H1 (cell line): ENCODE data around the gene SLC39A7. TPM values are rescaled to one million over a fixed set of nuclear protein-coding genes. Genes with fewer than 3 reads are reported as not detected.

ENCODE experiments used
- CTCF ChIA-PET: fragments of 300-600 bp; sonication (Branson Sonifier 250); formaldehyde crosslinking; loops from one replicate; lab custom pipeline; 2021; ENCODE audit not compliant: partially characterized antibody; lab: Charles Lee
- POLR2A ChIA-PET: fragments of 300-600 bp; sonication (Branson Sonifier 250); formaldehyde crosslinking; loops from one replicate; lab custom pipeline; 2021; ENCODE audit warnings: inconsistent platforms; ENCODE audit not compliant: partially characterized antibody; lab: Charles Lee
- DNase-seq, 2 experiments: peaks; one replicate each; pipeline versions ENCODE4 v3.0.0 to v3.0.0-alpha.2; 2010 to 2022; ENCODE audit warnings: low spot score in 2 of 2, low read depth in 1 of 2, mixed read lengths in 1 of 2
- FAIRE-seq: peaks from 2 replicates; lab custom pipeline; 2011; peaks lifted over from hg19 to GRCh38; lab: Jason Lieb, UNC
- H2AFZ ChIP-seq: 2 replicates; pipeline ENCODE4 v1.8.1; 2012; ENCODE audit warnings: low read length, inconsistent platforms
- H2AK5ac ChIP-seq: 2 replicates; pipeline ENCODE4 v1.6.1; 2013; ENCODE audit warnings: low read depth, low read length
- H2BK120ac ChIP-seq: replicated peaks from 2 replicates; pipeline ENCODE3; 2013; ENCODE audit warnings: low read depth, low read length, inconsistent platforms
- H2BK12ac ChIP-seq: 2 replicates; pipeline ENCODE4 v1.6.1; 2013; ENCODE audit warnings: low read depth, low read length
- H2BK15ac ChIP-seq: 2 replicates; pipeline ENCODE4 v1.6.1; 2013; ENCODE audit warnings: low read length
- H2BK20ac ChIP-seq: 2 replicates; pipeline ENCODE4 v1.6.1; 2013; ENCODE audit warnings: low read length
- H2BK5ac ChIP-seq: 2 replicates; pipeline ENCODE4 v1.6.1; 2013; ENCODE audit warnings: low read depth, low read length
- H3K14ac ChIP-seq: 2 replicates; pipeline ENCODE4 v1.6.1; 2013; ENCODE audit warnings: inconsistent platforms; ENCODE audit not compliant: insufficient read length
- H3K18ac ChIP-seq: 2 replicates; pipeline ENCODE4 v1.6.1; 2013; ENCODE audit warnings: low read length; ENCODE audit errors: extremely low read depth
- H3K23ac ChIP-seq: 2 replicates; pipeline ENCODE4 v1.6.1; 2013; ENCODE audit warnings: inconsistent platforms; ENCODE audit not compliant: insufficient read length
- H3K23me2 ChIP-seq: 2 replicates; pipeline ENCODE4 v1.6.1; 2013; ENCODE audit warnings: low read depth, low read length
- H3K27ac ChIP-seq: 2 replicates; pipeline ENCODE4 v1.6.1; 2011; ENCODE audit warnings: low read depth, low read length, inconsistent platforms
- H3K27me3 ChIP-seq, 4 experiments: replicated peaks in 1 of 4; 1 replicate in 1 of 4; 2 replicates in 3 of 4; pipeline versions ENCODE4 v1.6.1 to v1.8.1; 2011 to 2013; ENCODE audit warnings: low read length in 3 of 4, mild to moderate bottlenecking in 3 of 4, inconsistent platforms in 2 of 4, mixed read lengths in 2 of 4, moderate library complexity in 1 of 4; ENCODE audit not compliant: control insufficient read depth in 3 of 4, insufficient read depth in 3 of 4; ENCODE audit errors: extremely low read depth in 1 of 4
- H3K36me3 ChIP-seq, 4 experiments: 2 replicates each; pipeline versions ENCODE4 v1.6.1 to v1.8.1; 2011 to 2013; ENCODE audit warnings: mild to moderate bottlenecking in 4 of 4, low read length in 3 of 4, moderate library complexity in 2 of 4, control low read depth in 1 of 4, inconsistent platforms in 1 of 4; ENCODE audit not compliant: insufficient read depth in 4 of 4, control insufficient read depth in 2 of 4
- H3K4ac ChIP-seq: replicated peaks from 2 replicates; pipeline ENCODE3; 2013; ENCODE audit warnings: low read length, low read depth, mixed read lengths, inconsistent platforms; ENCODE audit not compliant: insufficient read length
- H3K4me1 ChIP-seq, 4 experiments: replicated peaks in 1 of 4; 1 replicate in 1 of 4; 2 replicates in 3 of 4; pipeline versions ENCODE4 v1.6.1 to v1.8.1; 2011 to 2013; ENCODE audit warnings: low read length in 3 of 4, inconsistent platforms in 2 of 4, mixed read lengths in 1 of 4; ENCODE audit not compliant: insufficient read depth in 4 of 4, control insufficient read depth in 3 of 4
- H3K4me2 ChIP-seq, 2 experiments: 2 replicates each; pipeline versions ENCODE4 v1.6.1 to v1.8.1; 2011 to 2013; ENCODE audit warnings: low read depth in 2 of 2, low read length in 2 of 2, control low read depth in 1 of 2, inconsistent platforms in 1 of 2, mild to moderate bottlenecking in 1 of 2; ENCODE audit not compliant: insufficient read depth in 1 of 2
- H3K4me3 ChIP-seq, 4 experiments: fragments of 200-600, 300-600 bp in 1 of 4; sonication (generic), shearing (Covaris generic), sonication (Bioruptor Twin) in 1 of 4; 2 replicates each; pipeline versions ENCODE4 v1.5.1 to v1.8.1; 2011 to 2016; ENCODE audit warnings: low read length in 4 of 4, low read depth in 3 of 4, control low read depth in 2 of 4, inconsistent platforms in 2 of 4, mild to moderate bottlenecking in 2 of 4, mixed read lengths in 1 of 4, moderate library complexity in 1 of 4; ENCODE audit not compliant: insufficient read depth in 2 of 4; ENCODE audit errors: extremely low read depth in 1 of 4
- H3K56ac ChIP-seq: replicated peaks from 2 replicates; pipeline ENCODE3; 2013; ENCODE audit warnings: low read depth, mild to moderate bottlenecking, mixed read lengths, low read length, inconsistent platforms; ENCODE audit not compliant: insufficient read length
- H3K79me1 ChIP-seq: 2 replicates; pipeline ENCODE4 v1.6.1; 2013; ENCODE audit warnings: low read depth, low read length, control low read depth
- H3K79me2 ChIP-seq, 2 experiments: 2 replicates each; pipeline versions ENCODE4 v1.6.1 to v1.8.1; 2012 to 2013; ENCODE audit warnings: low read length in 2 of 2, mild to moderate bottlenecking in 2 of 2, inconsistent platforms in 1 of 2; ENCODE audit not compliant: insufficient read depth in 2 of 2, control insufficient read depth in 1 of 2
- H3K9ac ChIP-seq, 4 experiments: replicated peaks in 1 of 4; 1 replicate in 1 of 4; 2 replicates in 3 of 4; pipeline versions ENCODE4 v1.6.1 to v1.8.1; 2011 to 2013; ENCODE audit warnings: low read depth in 3 of 4, low read length in 3 of 4, control low read depth in 2 of 4, mild to moderate bottlenecking in 2 of 4, moderate library complexity in 2 of 4, inconsistent platforms in 1 of 4; ENCODE audit errors: extremely low read depth in 1 of 4
- H3K9me3 ChIP-seq, 2 experiments: 2 replicates each; pipeline versions ENCODE4 v1.6.1 to v1.8.1; 2012 to 2013; ENCODE audit warnings: mild to moderate bottlenecking in 2 of 2, moderate library complexity in 2 of 2, control low read depth in 1 of 2, inconsistent platforms in 1 of 2, low read depth in 1 of 2, low read length in 1 of 2, mixed read lengths in 1 of 2; ENCODE audit not compliant: insufficient read depth in 2 of 2
- H4K20me1 ChIP-seq, 2 experiments: replicated peaks in 1 of 2; 2 replicates each; pipeline versions ENCODE3 to v1.8.1; 2011 to 2013; ENCODE audit warnings: inconsistent platforms in 2 of 2, low read length in 2 of 2, mild to moderate bottlenecking in 1 of 2; ENCODE audit not compliant: insufficient read depth in 2 of 2, control insufficient read depth in 1 of 2
- H4K5ac ChIP-seq: 2 replicates; pipeline ENCODE4 v1.6.1; 2013; ENCODE audit warnings: low read length, low read depth, mixed read lengths, inconsistent platforms; ENCODE audit not compliant: insufficient read length
- H4K8ac ChIP-seq: 2 replicates; pipeline ENCODE4 v1.8.0; 2013; ENCODE audit warnings: mild to moderate bottlenecking, moderate library complexity, low read length, inconsistent platforms; ENCODE audit not compliant: insufficient read depth; ENCODE audit errors: extremely low read depth
- H4K91ac ChIP-seq: replicated peaks from 2 replicates; pipeline ENCODE3; 2013; ENCODE audit warnings: low read length, mixed read lengths, inconsistent platforms; ENCODE audit not compliant: insufficient read length
- CBX5 ChIP-seq: fragments of 300-800, 300-1000 bp; sonication (generic); IDR thresholded peaks from 2 replicates; pipeline ENCODE4 v1.7.1; 2016; ENCODE audit warnings: antibody characterized with exemption, low read length, low read depth
- E2F6 ChIP-seq: IDR thresholded peaks from 2 replicates; pipeline ENCODE4 v1.6.1; 2012; ENCODE audit warnings: inconsistent platforms
- POLR2A ChIP-seq, 2 experiments: IDR thresholded peaks; 1 replicate in 1 of 2; 2 replicates in 1 of 2; pipeline ENCODE4 v1.6.1; 2011; ENCODE audit warnings: low read depth in 2 of 2, low read length in 2 of 2, mild to moderate bottlenecking in 2 of 2; ENCODE audit errors: control extremely low read depth in 1 of 2
- RXRA ChIP-seq: IDR thresholded peaks from 2 replicates; pipeline ENCODE4 v1.6.1; 2011; ENCODE audit warnings: low read depth, mild to moderate bottlenecking, low read length, moderate library complexity; ENCODE audit not compliant: insufficient read depth
- SP2 ChIP-seq: IDR thresholded peaks from 2 replicates; pipeline ENCODE4 v1.6.1; 2012; ENCODE audit warnings: mild to moderate bottlenecking, low read length, inconsistent platforms
- WGBS, 2 experiments: shearing (Covaris generic) in 1 of 2; methylation state at CpG; one replicate each; pipeline versions ENCODE4 v1.1.6 to v1.1.7; 2013 to 2015; ENCODE audit warnings: low lambda C conversion rate in 2 of 2, mixed read lengths in 2 of 2, inconsistent platforms in 1 of 2, low coverage in 1 of 2, missing lambda C conversion rate in 1 of 2; ENCODE audit not compliant: insufficient replicate concordance in 2 of 2, insufficient coverage in 1 of 2, insufficient read length in 1 of 2; ENCODE audit errors: extremely low coverage in 1 of 2, missing lambda C conversion rate in 1 of 2; 5-methylcytosine and 5-hydroxymethylcytosine counted together
- polyA plus RNA-seq, 7 experiments: library from polyadenylated mRNA; depleted of rRNA in 3 of 7; stranded (reverse) in 5 of 7; unstranded in 2 of 7; fragments of >200 nt in 5 of 7; fragments of 200-250 nt in 2 of 7; gene quantifications; 1 replicate in 5 of 7; 2 replicates in 1 of 7; 4 replicates in 1 of 7; pipeline versions ENCODE4 v1.2.1 to v1.2.3, GENCODE V29; 2011 to 2013; ENCODE audit warnings: missing spikeins in 2 of 7, mixed read lengths in 2 of 7
- total RNA-seq: library from RNA; stranded (reverse); fragmentation: NEBNext Ultra II Directional; extraction: Animal tissue kit (Norgen Biotek cat#: 25700); gene quantifications from 2 replicates; pipeline ENCODE4 v1.2.1, GENCODE V29; 2021

Gene SLC39A7
- total and polyA plus RNA-seq, 2 of the 8 experiments (the other 6 are each of a cell fraction or from before 2014, with no cell fraction given), result 63.3 to 123 TPM

- FAIRE-seq, result no peak
- H3K27me3 ChIP-seq, result peaks cover 0 to 20% (median 9%) of the 10 kb centered on the region in 4 experiments; a peak in 6 of 7 replicates
- POLR2A ChIA-PET, result no interaction called here
These were observed 42.8 kb downstream of the SLC39A7 start for GRCh38 chr6:33243476-33243875.

More at GRCh38 chr6:33243476-33243875, 42.8 kb downstream of the SLC39A7 start:
- H2AK5ac ChIP-seq, result no peak overlapping the region
- no peak overlapping the region for H3K18ac ChIP-seq
- H3K23me2 ChIP-seq, result no peaks in the 10 kb centered on the region; the same call in 1 of the 2 replicates
- H4K20me1 ChIP-seq, result no peaks in the 10 kb centered on the region
- H3K79me1 ChIP-seq, result no peaks in the 10 kb centered on the region
- H2BK12ac ChIP-seq, result no peak overlapping the region
- no peak overlapping the region for H2AFZ ChIP-seq
- TF ChIP-seq E2F6 (no peak), RXRA (no peak), CBX5 (no peak), POLR2A (IDR thresholded peaks at IDR 0.05; ENCODE audit: control extremely low read depth in 1 of 2, low read depth in 2 of 2, low read length in 2 of 2) (no peak), SP2 (no peak)
- no peak overlapping the region for H4K91ac ChIP-seq
- no peak overlapping the region for H3K23ac ChIP-seq
- H2BK5ac ChIP-seq, result no peak overlapping the region
- H3K4me2 ChIP-seq, result no peak overlapping the region
- no peak overlapping the region for H3K4me3 ChIP-seq
- 63% methylated on average over 1 of the region's 1 CpG; no CpG with 5 or more reads in 1 of the 2 experiments for WGBS, 2 experiments
- H4K8ac ChIP-seq, result no peak overlapping the region
- CTCF ChIA-PET, result interaction anchor here (0.7 kb wide), 1 partner anchor 93 kb away, joined by 3 read pairs; no protein-coding TSS in a partner anchor
- H3K14ac ChIP-seq, result no peak overlapping the region
- no peaks in the 10 kb centered on the region for H3K79me2 ChIP-seq
- H3K9me3 ChIP-seq, result no peaks in the 10 kb centered on the region
- H2BK15ac ChIP-seq, result no peak overlapping the region
- H3K4ac ChIP-seq, result no peak overlapping the region
- no peak overlapping the region for H3K9ac ChIP-seq
- peaks cover 0 to 5% (median under 1%) of the 10 kb centered on the region in 4 experiments; a peak in 4 of 7 replicates for H3K4me1 ChIP-seq
- no peak overlapping the region for H3K27ac ChIP-seq
- no peak overlapping the region for H2BK120ac ChIP-seq
- H3K36me3 ChIP-seq, result no peaks in the 10 kb centered on the region
- no peak overlapping the region for H4K5ac ChIP-seq
- H3K56ac ChIP-seq, result no peak overlapping the region
- no peak overlapping the region for H2BK20ac ChIP-seq
- no peak for DNase-seq
